ENCODE measurements around the gene TJAP1. TPM values are rescaled to one million over a fixed set of nuclear protein-coding genes. Genes with fewer than 3 reads are reported as not detected.

The TJAP1 gene, protein sequence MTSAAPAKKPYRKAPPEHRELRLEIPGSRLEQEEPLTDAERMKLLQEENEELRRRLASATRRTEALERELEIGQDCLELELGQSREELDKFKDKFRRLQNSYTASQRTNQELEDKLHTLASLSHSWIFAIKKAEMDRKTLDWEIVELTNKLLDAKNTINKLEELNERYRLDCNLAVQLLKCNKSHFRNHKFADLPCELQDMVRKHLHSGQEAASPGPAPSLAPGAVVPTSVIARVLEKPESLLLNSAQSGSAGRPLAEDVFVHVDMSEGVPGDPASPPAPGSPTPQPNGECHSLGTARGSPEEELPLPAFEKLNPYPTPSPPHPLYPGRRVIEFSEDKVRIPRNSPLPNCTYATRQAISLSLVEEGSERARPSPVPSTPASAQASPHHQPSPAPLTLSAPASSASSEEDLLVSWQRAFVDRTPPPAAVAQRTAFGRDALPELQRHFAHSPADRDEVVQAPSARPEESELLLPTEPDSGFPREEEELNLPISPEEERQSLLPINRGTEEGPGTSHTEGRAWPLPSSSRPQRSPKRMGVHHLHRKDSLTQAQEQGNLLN
- 12.7 and 15.7 TPM in 2 replicates for polyA plus RNA-seq (2011; rRNA removed)
- 20.3 and 22.3 TPM in 2 replicates for polyA plus RNA-seq (2012; cell fraction: cytosol; rRNA removed)
- polyA plus RNA-seq (2012; cell fraction: nucleus; rRNA removed) = 76.6 and 77.3 TPM in 2 replicates
- 12.7 to 13.7 TPM (median 13.1 TPM) in 3 replicates for polyA plus RNA-seq (2017; fragmentation: RNase III; extraction: RNeasy Plus Mini Kit Qiagen cat#74134 plus additional on column Dnase treatment)
- polyA minus RNA-seq (2011; rRNA and poly(A)+ RNA removed) = 9.9 and 12.7 TPM in 2 replicates

DNA sequence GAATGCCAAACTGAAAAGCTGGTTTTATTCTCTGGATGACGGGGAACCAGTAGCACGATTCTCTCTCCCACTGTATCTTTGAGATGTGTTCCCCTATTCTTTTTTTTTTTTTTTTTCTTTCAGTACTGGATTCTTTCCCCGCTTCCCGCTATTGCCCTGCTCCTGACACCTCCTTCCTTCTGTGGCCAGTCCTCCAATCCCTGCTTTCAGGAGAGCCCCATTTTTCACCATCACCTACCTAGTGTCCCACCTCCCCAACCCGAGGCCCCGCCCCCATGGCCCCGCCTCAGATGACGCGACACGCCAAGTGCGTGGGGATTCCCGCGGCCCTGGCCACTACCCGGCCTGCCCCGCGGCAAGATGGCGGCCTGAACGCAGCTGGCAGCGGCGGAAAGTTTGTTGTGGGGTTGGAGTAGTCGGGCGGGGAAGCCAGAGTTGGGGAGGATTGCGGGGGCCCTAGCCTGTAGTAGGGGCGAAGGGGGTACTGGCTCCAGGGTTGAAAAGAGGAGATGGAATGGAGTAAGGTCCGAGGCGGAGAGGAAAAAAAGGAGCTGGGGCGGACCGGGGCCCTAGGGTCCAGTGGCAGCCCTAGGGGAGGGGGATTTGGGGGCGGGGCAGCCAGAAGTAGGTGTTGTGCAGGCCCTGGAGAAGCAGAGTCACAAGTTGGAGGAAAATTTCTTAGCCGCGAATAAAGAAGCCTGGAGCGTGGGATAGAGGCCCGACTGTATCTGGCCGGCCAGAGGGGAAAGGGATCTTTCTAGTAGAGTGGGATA, at the start of gene TJAP1:
Gene TJAP1, plus strand, starts transcription at position 336 of the 773 bp plus-strand sequence. CDS start 21,432 bp downstream, outside the sequence.
- CTCF ChIA-PET = interaction anchor here (0.6 to 1.7 kb wide), 3 partner anchors 15 to 29 kb away, joined by 3 to 4 read pairs (median 3); no protein-coding TSS in a partner anchor
- Histone ChIP-seq H3K27ac (peak within 1 kb of the TSS; percentile 84 to 98), H3K4me1 (peaks cover 22% of the 10 kb centered on the region; the same call in 2 of the 3 replicates), H3K4me2 (peak within 1 kb of the TSS; percentile 100), H3K4me3 (peak within 1 kb of the TSS; percentile 83), H3K9me3 (no peaks in the 10 kb centered on the region)
- ATAC-seq (peak; percentile 99 to 100), DNase-seq (ENCODE audit: low read depth in 1 of 2, low spot score in 1 of 2) (peak; percentile 69 to 84), FAIRE-seq (no peak)
- POLR2A ChIA-PET = interaction anchor here (0.5 to 1.2 kb wide), 7 partner anchors 9 to 695 kb away, joined by 3 to 5 read pairs (median 3); partner anchors contain the start of genes ABCC10 and ZNF318
- TF ChIP-seq POLR2A (IDR thresholded peaks at IDR 0.05; ENCODE audit: low read length) (peak; percentile 75), USF2 (IDR thresholded peaks at IDR 0.05) (no peak), JUN (IDR thresholded peaks at IDR 0.05) (peak in 1 of 2 experiments; percentile 65; a peak in 1 of 5 replicates), TP53 (CRISPR knock-in tag; IDR thresholded peaks at IDR 0.05) (no peak), MAFK (IDR thresholded peaks at IDR 0.05; ENCODE audit: partially characterized antibody) (no peak), PHF8 (IDR thresholded peaks at IDR 0.05; ENCODE audit: borderline replicate concordance, low read depth) (peak; percentile 83; the same call in 1 of the 2 replicates), KDM5A (IDR thresholded peaks at IDR 0.05) (peak; percentile 84)
- TF ChIP-seq, protein P1, sequence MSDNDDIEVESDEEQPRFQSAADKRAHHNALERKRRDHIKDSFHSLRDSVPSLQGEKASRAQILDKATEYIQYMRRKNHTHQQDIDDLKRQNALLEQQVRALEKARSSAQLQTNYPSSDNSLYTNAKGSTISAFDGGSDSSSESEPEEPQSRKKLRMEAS (IDR thresholded peaks at IDR 0.05) = 0 out of 2 replicates have a peak, but pooled peaks have one; percentile 33
- WGBS (ENCODE audit: missing lambda C conversion rate) = 8% methylated on average over 9 of the region's 34 CpGs

DNA sequence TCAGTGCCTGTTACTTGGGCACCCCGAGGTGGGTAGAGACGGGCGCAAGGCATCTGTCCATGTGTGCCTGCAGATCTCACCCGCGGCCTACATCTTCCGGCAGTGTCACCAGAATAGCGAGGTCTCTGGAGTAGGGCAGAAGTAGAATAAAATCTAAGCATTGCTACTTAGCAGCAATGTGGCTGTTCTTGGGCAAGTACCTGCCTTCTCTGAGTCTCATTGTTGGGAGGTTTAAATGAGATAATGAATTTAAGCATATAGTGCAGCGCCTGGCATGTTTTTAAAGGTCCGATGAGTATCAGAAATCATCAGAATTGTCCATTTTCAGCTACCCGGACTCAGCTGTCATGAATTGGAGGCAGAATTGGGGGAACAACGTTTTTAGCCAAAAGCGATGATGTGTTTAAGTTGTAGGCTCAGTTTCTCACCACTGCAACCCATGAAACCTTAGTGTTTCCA, 49.2 kb upstream of the TJAP1 start:
- no peak; a peak in 1 of 6 replicates for ATAC-seq
- FAIRE-seq = no peak
- no peak for TF ChIP-seq RNF2 (IDR thresholded peaks at IDR 0.05; ENCODE audit: borderline replicate concordance, low read depth)
- TF ChIP-seq BHLHE40 (IDR thresholded peaks at IDR 0.05; ENCODE audit: low read depth, low read length) = no peak
- TF ChIP-seq, protein P1 (IDR thresholded peaks at IDR 0.05) = no peak
- TF ChIP-seq EHF (CRISPR knock-in tag; IDR thresholded peaks at IDR 0.05) = no peak
- no peak for TF ChIP-seq EP300 (IDR thresholded peaks at IDR 0.05)
- TF ChIP-seq FOSB (CRISPR knock-in tag; IDR thresholded peaks at IDR 0.05) = no peak
- TF ChIP-seq MAZ (IDR thresholded peaks at IDR 0.05; ENCODE audit: borderline replicate concordance, low read depth, low read length) = no peak
- TF ChIP-seq HOXA7 (CRISPR knock-in tag; IDR thresholded peaks at IDR 0.05) = no peak
- TF ChIP-seq NFE2L2 (conservative IDR thresholded peaks at IDR 0.05; ENCODE audit: low read length) = no peak
- TF ChIP-seq CBX2 (IDR thresholded peaks at IDR 0.05; ENCODE audit: borderline replicate concordance, low read depth) = no peak
- TF ChIP-seq NPAS2 (CRISPR knock-in tag; IDR thresholded peaks at IDR 0.05; ENCODE audit: borderline replicate concordance) = no peak
- no peak for TF ChIP-seq ZC3H11A (IDR thresholded peaks at IDR 0.05)
- TF ChIP-seq POLR2A (IDR thresholded peaks at IDR 0.05; ENCODE audit: low read length) = no peak
- Histone ChIP-seq H3K4me1 (peaks cover 9% of the 10 kb centered on the region), H3K4me3 (peak overlapping the region; percentile 73), H3K4me2 (peak overlapping the region; percentile 89), H3K27ac (peak overlapping the region; percentile 87 to 91), H3K9me3 (no peaks in the 10 kb centered on the region)
- ChIA-PET POLR2A (interaction anchor here (0.6 to 1.5 kb wide), 3 partner anchors 8 to 237 kb away, joined by 3 to 14 read pairs (median 4); no protein-coding TSS in a partner anchor), CTCF (interaction anchor here (1.4 to 1.7 kb wide), 2 partner anchors 79 to 200 kb away, joined by 5 read pairs; partner anchors contain the start of gene DNPH1)
- peak in 1 of 2 experiments; percentile 7 for DNase-seq (ENCODE audit: low read depth in 1 of 2, low spot score in 1 of 2)
- 17% methylated on average over 7 of the region's 12 CpGs for WGBS (ENCODE audit: missing lambda C conversion rate)

Data from A549 (cell line).